ENCODE measurements around the gene MEIS2. TPM values are rescaled to one million over a fixed set of nuclear protein-coding genes. Genes with fewer than 3 reads are reported as not detected.

The MEIS2 gene
- total RNA-seq, 1 donor from 2014 or later = 6.0 TPM

DNA sequence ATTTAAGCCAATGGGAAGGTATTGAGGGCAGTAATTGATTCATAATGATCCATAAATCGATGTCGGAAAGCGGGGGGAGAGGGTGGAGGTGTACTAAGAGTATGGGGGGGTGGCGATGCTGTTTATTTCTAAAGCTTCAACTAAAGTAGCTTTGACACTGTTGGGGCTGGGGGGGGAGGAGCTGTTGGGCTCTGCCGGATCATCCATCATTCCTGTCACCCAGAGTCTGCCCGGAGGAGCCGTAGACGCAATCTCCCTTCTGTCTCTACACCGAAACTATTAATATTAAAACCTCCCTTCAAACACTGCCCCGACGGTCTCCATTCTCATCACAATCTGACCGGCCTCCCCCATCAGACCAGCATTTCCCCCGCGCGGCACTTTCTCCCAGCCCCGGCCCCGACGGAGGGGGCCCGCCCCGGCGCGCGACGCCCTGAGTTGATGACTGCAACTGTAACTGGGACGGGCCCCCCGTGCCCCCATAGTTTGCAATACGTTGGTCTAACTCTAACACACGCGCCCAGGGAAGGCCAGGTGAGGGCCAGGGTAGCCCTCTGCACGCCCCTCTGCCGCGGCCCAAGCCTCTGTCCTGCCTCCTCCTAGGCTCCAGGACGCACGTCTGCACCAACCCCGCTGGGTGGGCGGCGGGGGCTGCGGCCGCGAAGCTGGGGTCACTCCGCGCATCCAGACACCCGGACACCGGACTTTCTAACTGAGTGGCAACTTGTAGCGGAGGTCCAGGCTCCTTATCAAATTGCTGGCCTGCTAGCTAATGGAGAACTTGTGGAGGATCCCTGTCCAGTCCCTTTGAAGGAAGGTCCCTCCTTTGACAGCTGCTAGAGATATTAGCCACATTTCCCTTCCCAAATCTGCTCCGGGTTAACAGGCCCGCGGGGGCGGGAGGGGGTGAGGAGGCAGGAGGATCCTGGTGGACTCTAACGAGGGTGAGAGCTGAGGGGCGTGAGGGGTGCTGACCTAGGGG lies 212.0 kb downstream of the MEIS2 start:
- TF ChIP-seq CTCF (IDR thresholded peaks at IDR 0.05; ENCODE audit: partially characterized antibody, unreplicated experiment) = no peak
- Mint-ChIP-seq H3K9me3 (ENCODE audit: unreplicated experiment) (peaks cover 28% of the 10 kb centered on the region), H3K27me3 (ENCODE audit: unreplicated experiment) (peaks cover 31% of the 10 kb centered on the region), H3K27ac (ENCODE audit: unreplicated experiment) (no peak overlapping the region), H3K4me1 (ENCODE audit: low read depth, unreplicated experiment) (peaks cover 10% of the 10 kb centered on the region), H3K4me3 (ENCODE audit: unreplicated experiment) (peak overlapping the region; percentile 75), H3K36me3 (ENCODE audit: unreplicated experiment) (no peaks in the 10 kb centered on the region)
- DNase-seq = peak; percentile 18

- Mint-ChIP-seq H3K27ac (ENCODE audit: unreplicated experiment) (no peak overlapping the region), H3K9me3 (ENCODE audit: unreplicated experiment) (peaks cover 31% of the 10 kb centered on the region), H3K36me3 (ENCODE audit: unreplicated experiment) (no peaks in the 10 kb centered on the region), H3K4me3 (ENCODE audit: unreplicated experiment) (peak overlapping the region; percentile 78), H3K27me3 (ENCODE audit: unreplicated experiment) (peaks cover 37% of the 10 kb centered on the region), H3K4me1 (ENCODE audit: low read depth, unreplicated experiment) (peaks cover 10% of the 10 kb centered on the region)
- DNase-seq = peak; percentile 29
- TF ChIP-seq CTCF (IDR thresholded peaks at IDR 0.05; ENCODE audit: partially characterized antibody, unreplicated experiment) = no peak
These were observed 213.0 kb downstream of the MEIS2 start for GRCh38 chr15:36887214-36887961.

DNA sequence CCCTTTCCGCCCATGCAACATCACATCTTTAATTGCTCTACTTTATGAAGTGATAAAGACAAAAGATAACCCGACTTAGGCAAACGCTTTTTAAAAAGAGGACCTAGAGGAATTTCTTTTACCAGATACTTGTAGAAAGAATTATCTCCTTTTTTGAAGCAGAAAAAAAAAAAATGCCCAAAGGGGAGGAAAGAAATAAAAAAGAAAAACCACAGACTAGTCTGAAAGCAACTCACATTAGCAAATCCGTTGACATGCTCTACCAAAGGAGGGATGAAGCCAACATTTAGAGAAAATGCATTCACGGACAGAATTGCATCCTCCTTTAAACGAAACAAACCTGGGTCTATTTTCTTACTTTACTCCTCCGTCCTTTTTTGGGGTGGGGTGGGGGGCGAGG lies 213.6 kb downstream of the MEIS2 start:
- no peak for TF ChIP-seq CTCF (IDR thresholded peaks at IDR 0.05; ENCODE audit: partially characterized antibody, unreplicated experiment)
- H3K36me3 Mint-ChIP-seq (ENCODE audit: unreplicated experiment) = no peaks in the 10 kb centered on the region
- no peak for DNase-seq
- peaks cover 35% of the 10 kb centered on the region for H3K9me3 Mint-ChIP-seq (ENCODE audit: unreplicated experiment)
- H3K4me3 Mint-ChIP-seq (ENCODE audit: unreplicated experiment) = no peak overlapping the region
- no peak overlapping the region for H3K27ac Mint-ChIP-seq (ENCODE audit: unreplicated experiment)
- peaks cover 11% of the 10 kb centered on the region for H3K4me1 Mint-ChIP-seq (ENCODE audit: low read depth, unreplicated experiment)
- peaks cover 40% of the 10 kb centered on the region for H3K27me3 Mint-ChIP-seq (ENCODE audit: unreplicated experiment)

DNA sequence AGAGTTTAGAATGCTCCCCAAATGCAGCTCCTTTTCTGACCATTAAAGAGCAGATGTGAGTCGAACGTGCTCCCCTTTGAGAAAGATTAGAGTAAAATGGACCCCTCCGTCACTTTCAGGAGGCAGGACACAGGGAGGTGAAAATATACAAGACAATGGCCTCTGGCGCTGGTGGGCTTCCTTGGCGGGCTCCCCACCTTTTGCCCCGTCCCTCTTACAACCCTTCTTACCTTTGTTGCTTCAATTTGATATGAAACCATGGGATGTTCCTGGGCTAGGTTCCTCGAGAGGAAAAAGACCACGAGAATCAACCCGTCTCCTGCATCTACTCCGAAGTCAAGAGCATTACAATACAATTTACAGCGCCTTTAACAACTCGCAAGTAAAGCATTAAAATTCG lies 214.2 kb downstream of the MEIS2 start:
- Mint-ChIP-seq H3K4me3 (ENCODE audit: unreplicated experiment) (no peak overlapping the region), H3K27me3 (ENCODE audit: unreplicated experiment) (peaks cover 38% of the 10 kb centered on the region), H3K4me1 (ENCODE audit: low read depth, unreplicated experiment) (peaks cover 11% of the 10 kb centered on the region), H3K27ac (ENCODE audit: unreplicated experiment) (no peak overlapping the region), H3K36me3 (ENCODE audit: unreplicated experiment) (no peaks in the 10 kb centered on the region), H3K9me3 (ENCODE audit: unreplicated experiment) (peaks cover 36% of the 10 kb centered on the region)
- no peak for TF ChIP-seq CTCF (IDR thresholded peaks at IDR 0.05; ENCODE audit: partially characterized antibody, unreplicated experiment)
- DNase-seq = no peak
